ENCODE data around the gene SOAT1. TPM values are rescaled to one million over a fixed set of nuclear protein-coding genes. Genes with fewer than 3 reads are reported as not detected.

Gene SOAT1
- total RNA-seq, 1 experiment from 2014 or later = 7.5 TPM

DNA sequence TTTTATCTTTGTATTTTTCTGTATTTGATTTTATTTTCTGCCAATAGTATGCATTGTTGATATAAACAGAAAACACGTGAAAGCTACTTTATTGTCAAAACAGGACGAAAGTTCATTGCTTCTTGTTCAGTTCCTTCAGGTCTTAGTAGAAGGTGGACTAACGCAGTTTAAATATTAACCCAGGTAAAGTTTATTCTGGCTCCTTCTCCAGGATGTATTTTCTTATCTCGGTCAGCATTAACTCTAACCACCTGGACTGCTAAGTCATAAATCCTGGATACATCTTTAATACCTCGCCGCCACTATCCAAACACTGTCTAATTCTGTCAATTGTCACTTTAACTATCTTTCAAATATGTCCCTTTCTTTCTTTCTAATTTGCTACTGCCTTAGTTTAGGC, 5.7 kb upstream of the SOAT1 start:
- no peak overlapping the region for H3K4me3 Mint-ChIP-seq
- TF ChIP-seq, protein P1, sequence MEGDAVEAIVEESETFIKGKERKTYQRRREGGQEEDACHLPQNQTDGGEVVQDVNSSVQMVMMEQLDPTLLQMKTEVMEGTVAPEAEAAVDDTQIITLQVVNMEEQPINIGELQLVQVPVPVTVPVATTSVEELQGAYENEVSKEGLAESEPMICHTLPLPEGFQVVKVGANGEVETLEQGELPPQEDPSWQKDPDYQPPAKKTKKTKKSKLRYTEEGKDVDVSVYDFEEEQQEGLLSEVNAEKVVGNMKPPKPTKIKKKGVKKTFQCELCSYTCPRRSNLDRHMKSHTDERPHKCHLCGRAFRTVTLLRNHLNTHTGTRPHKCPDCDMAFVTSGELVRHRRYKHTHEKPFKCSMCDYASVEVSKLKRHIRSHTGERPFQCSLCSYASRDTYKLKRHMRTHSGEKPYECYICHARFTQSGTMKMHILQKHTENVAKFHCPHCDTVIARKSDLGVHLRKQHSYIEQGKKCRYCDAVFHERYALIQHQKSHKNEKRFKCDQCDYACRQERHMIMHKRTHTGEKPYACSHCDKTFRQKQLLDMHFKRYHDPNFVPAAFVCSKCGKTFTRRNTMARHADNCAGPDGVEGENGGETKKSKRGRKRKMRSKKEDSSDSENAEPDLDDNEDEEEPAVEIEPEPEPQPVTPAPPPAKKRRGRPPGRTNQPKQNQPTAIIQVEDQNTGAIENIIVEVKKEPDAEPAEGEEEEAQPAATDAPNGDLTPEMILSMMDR (conservative IDR thresholded peaks at IDR 0.05) = no peak
- no peaks in the 10 kb centered on the region; a peak in 1 of 5 replicates for H3K9me3 Mint-ChIP-seq
- H3K9me3 ChIP-seq (ENCODE audit: control insufficient read depth, low read depth, low read length) = no peaks in the 10 kb centered on the region
- no peak for DNase-seq
- H3K79me2 ChIP-seq (ENCODE audit: insufficient read depth, low read length) = no peaks in the 10 kb centered on the region
- H3K23ac ChIP-seq (ENCODE audit: insufficient read length, low read depth, low read length) = no peak overlapping the region
- no peak overlapping the region for H2BK20ac ChIP-seq (ENCODE audit: low read depth, low read length, poor library complexity, severe bottlenecking)
- H3K4me2 ChIP-seq (ENCODE audit: insufficient read depth, insufficient read length, low read length) = no peak overlapping the region
- H2BK12ac ChIP-seq (ENCODE audit: insufficient read length, low read depth, low read length) = no peak overlapping the region
- no peak overlapping the region for H4K91ac ChIP-seq (ENCODE audit: insufficient read length, low read depth, low read length)
- H4K8ac ChIP-seq (replicated peaks; ENCODE audit: insufficient read length, low read depth, low read length) = no peak overlapping the region
- no peaks in the 10 kb centered on the region for H3K36me3 Mint-ChIP-seq (ENCODE audit: insufficient read depth in 1 of 3, low read depth in 3 of 3)
- H3K56ac ChIP-seq (ENCODE audit: insufficient read length, low read depth, low read length) = no peak overlapping the region
- no peak overlapping the region for H3K18ac ChIP-seq (ENCODE audit: insufficient read length, low read depth, low read length)
- whole genome bisulfite sequencing (ENCODE audit: extremely low coverage, insufficient read length, low lambda C conversion rate) = no CpG with 5 or more reads among the region's 6 CpGs
- no peak overlapping the region for H2BK15ac ChIP-seq (ENCODE audit: low read depth, low read length)
- H3K27ac Mint-ChIP-seq = no peak overlapping the region
- H3K14ac ChIP-seq (ENCODE audit: insufficient read depth, low read length) = no peak overlapping the region
- no peaks in the 10 kb centered on the region for H3K79me1 ChIP-seq (ENCODE audit: insufficient read depth, low read depth, low read length, poor library complexity, severe bottlenecking)
- no peak overlapping the region for H2BK120ac ChIP-seq (ENCODE audit: low read depth, low read length, poor library complexity, severe bottlenecking)
- H2AK5ac ChIP-seq (ENCODE audit: insufficient read length, low read length) = no peak overlapping the region
- peaks cover 32% of the 10 kb centered on the region for H3K27me3 Mint-ChIP-seq (ENCODE audit: low read depth)
- no peak overlapping the region for H2AFZ ChIP-seq (ENCODE audit: low read length)
- no peak overlapping the region for H2BK5ac ChIP-seq (ENCODE audit: insufficient read length, low read length)
- H3K4me1 Mint-ChIP-seq = peaks cover under 1 to 3% of the 10 kb centered on the region in 2 experiments; a peak in 3 of 4 replicates
- no peak overlapping the region for H4K5ac ChIP-seq (ENCODE audit: insufficient read length, low read depth, low read length)
- H3K23me2 ChIP-seq (ENCODE audit: insufficient read length, low read depth, low read length, poor library complexity, severe bottlenecking) = no peaks in the 10 kb centered on the region
- no peaks in the 10 kb centered on the region for H4K20me1 ChIP-seq (ENCODE audit: control insufficient read depth, insufficient read depth, insufficient read length)
- H3K27ac ChIP-seq (ENCODE audit: insufficient read length, low read depth, low read length) = no peak overlapping the region
- H3K27me3 ChIP-seq (ENCODE audit: insufficient read depth, low read length) = peaks cover 9% of the 10 kb centered on the region; the same call in 1 of the 2 replicates
- H3K4me1 ChIP-seq (ENCODE audit: insufficient read depth, low read length) = no peaks in the 10 kb centered on the region
- no peak overlapping the region for H3T11ph ChIP-seq (ENCODE audit: low read length)
- no peak overlapping the region for H3K4ac ChIP-seq (ENCODE audit: low read depth, low read length)
- H3K9ac ChIP-seq (ENCODE audit: extremely low read depth, insufficient read length, low read length) = no peak overlapping the region

Measured in H9 (cell line).